ENCODE measurements around the gene MRPL19.

- TF ChIP-seq CTCF (optimal IDR thresholded peaks at IDR 0.05 in 1 of 3, IDR thresholded peaks at IDR 0.05 in 1 of 3, conservative IDR thresholded peaks at IDR 0.05 in 1 of 3; ENCODE audit: extremely low read depth in 1 of 3, insufficient read depth in 2 of 3, low read length in 3 of 3) (no peak), EZH2 (IDR thresholded peaks at IDR 0.05; ENCODE audit: low read length) (no peak)
Measured at GRCh38 chr2:75667884-75668283, 21.3 kb downstream of the MRPL19 start.
